HEK293 (cell line): ENCODE data around the gene CEBPA.
A peak's percentile ranks its signal among the peaks of the same experiment; 100 is the strongest.

Source experiments
- CTCF ChIA-PET: fragments of 350-600 bp; formaldehyde crosslinking; extraction: SDS; loops from one replicate; lab custom pipeline; 2021; ENCODE audit warnings: antibody characterized with exemption; lab: Yijun Ruan, JAX
- POLR2A ChIA-PET: fragments of 300-600 bp; formaldehyde crosslinking; extraction: SDS; loops from one replicate; lab custom pipeline; 2020; ENCODE audit warnings: antibody characterized with exemption, inconsistent platforms; lab: Yijun Ruan, JAX
- H3K27ac ChIP-seq: fragments of 200-500 bp; sonication (Bioruptor generic); 2 replicates; pipeline ENCODE4 v1.5.1; 2014; ENCODE audit warnings: low read depth, low read length, control low read depth, inconsistent platforms; ENCODE audit errors: extremely low read depth
- H3K36me3 ChIP-seq, 2 experiments: fragments of 200-500 bp in 1 of 2; sonication (Bioruptor generic) in 1 of 2; 1 replicate in 1 of 2; 2 replicates in 1 of 2; pipeline ENCODE4 v1.5.1; 2014 to 2017; ENCODE audit warnings: inconsistent platforms in 2 of 2, low read length in 2 of 2; ENCODE audit not compliant: control insufficient read depth in 2 of 2, insufficient read depth in 1 of 2
- H3K4me1 ChIP-seq: fragments of 200-500 bp; sonication (Bioruptor generic); 2 replicates; pipeline ENCODE4 v1.5.1; 2014; ENCODE audit warnings: mild to moderate bottlenecking, low read length, inconsistent platforms; ENCODE audit not compliant: control insufficient read depth, insufficient read depth
- H3K4me3 ChIP-seq: 2 replicates; pipeline ENCODE4 v1.5.1; 2011; ENCODE audit warnings: low read depth, mild to moderate bottlenecking, control low read depth, low read length, moderate library complexity
- H3K9me3 ChIP-seq: fragments of 200-500 bp; sonication (Bioruptor generic); 2 replicates; pipeline ENCODE4 v1.5.1; 2014; ENCODE audit warnings: low read depth, low read length, inconsistent platforms; ENCODE audit not compliant: control insufficient read depth, insufficient read depth
- AEBP2 ChIP-seq: fragments of 450-650 bp; formaldehyde crosslinking; IDR thresholded peaks from 2 replicates; pipeline ENCODE4 v1.5.1; 2016; ENCODE audit warnings: missing biosample characterization, missing genetic modification characterization, borderline replicate concordance
- BCL11B ChIP-seq: fragments of 450-650 bp; formaldehyde crosslinking; IDR thresholded peaks from 2 replicates; pipeline ENCODE4 v1.5.1; 2016; ENCODE audit warnings: low read depth, missing biosample characterization, missing genetic modification characterization
- BCL6B ChIP-seq: fragments of 450-650 bp; formaldehyde crosslinking; IDR thresholded peaks from 2 replicates; pipeline ENCODE4 v1.5.1; 2017; ENCODE audit warnings: missing biosample characterization, missing genetic modification characterization
- GLI4 ChIP-seq: fragments of 450-650 bp; formaldehyde crosslinking; IDR thresholded peaks from 2 replicates; pipeline ENCODE4 v1.5.1; 2016; ENCODE audit warnings: missing biosample characterization, missing genetic modification characterization
- GLIS1 ChIP-seq: fragments of 450-650 bp; formaldehyde crosslinking; IDR thresholded peaks from 2 replicates; pipeline ENCODE4 v1.5.1; 2016; ENCODE audit warnings: missing biosample characterization, missing genetic modification characterization
- IKZF3 ChIP-seq: fragments of 450-650 bp; IDR thresholded peaks from 2 replicates; pipeline ENCODE4 v1.5.0; 2018; ENCODE audit warnings: missing biosample characterization, mild to moderate bottlenecking, missing genetic modification characterization, moderate library complexity
- MEIS1 ChIP-seq: sonication (generic); formaldehyde crosslinking; IDR thresholded peaks from 2 replicates; pipeline ENCODE4 v1.8.1; 2022; ENCODE audit warnings: missing genetic modification reagents, mild to moderate bottlenecking, borderline replicate concordance
- OVOL3 ChIP-seq: fragments of 450-650 bp; formaldehyde crosslinking; IDR thresholded peaks from 2 replicates; pipeline ENCODE4 v1.5.1; 2016; ENCODE audit warnings: missing biosample characterization, missing genetic modification characterization
- YY1 ChIP-seq: fragments of 450-650 bp; formaldehyde crosslinking; IDR thresholded peaks from 2 replicates; pipeline ENCODE4 v1.5.1; 2018; ENCODE audit warnings: missing biosample characterization, missing genetic modification characterization
- ZBTB1 ChIP-seq: fragments of 450-650 bp; formaldehyde crosslinking; IDR thresholded peaks from 2 replicates; pipeline ENCODE4 v1.5.1; 2016; ENCODE audit warnings: missing biosample characterization, missing genetic modification characterization
- ZBTB7A ChIP-seq: fragments of 450-650 bp; formaldehyde crosslinking; IDR thresholded peaks from 2 replicates; pipeline ENCODE4 v1.5.1; 2016; ENCODE audit warnings: low read depth, missing biosample characterization, missing genetic modification characterization
- ZBTB8A ChIP-seq: fragments of 450-650 bp; formaldehyde crosslinking; IDR thresholded peaks from 2 replicates; pipeline ENCODE4 v1.5.1; 2016; ENCODE audit warnings: missing biosample characterization, missing genetic modification characterization
- ZFP69B ChIP-seq: fragments of 450-650 bp; formaldehyde crosslinking; IDR thresholded peaks from 2 replicates; pipeline ENCODE4 v1.5.1; 2016; ENCODE audit warnings: missing biosample characterization, missing genetic modification characterization
- ZIC2 ChIP-seq: fragments of 450-650 bp; formaldehyde crosslinking; IDR thresholded peaks from 2 replicates; pipeline ENCODE4 v1.5.1; 2016; ENCODE audit warnings: missing biosample characterization, missing genetic modification characterization
- ZNF10 ChIP-seq: fragments of 450-650 bp; formaldehyde crosslinking; IDR thresholded peaks from 2 replicates; pipeline ENCODE4 v1.5.1; 2017; ENCODE audit warnings: missing biosample characterization, missing genetic modification characterization
- ZNF114 ChIP-seq: fragments of 450-650 bp; formaldehyde crosslinking; IDR thresholded peaks from 2 replicates; pipeline ENCODE4 v1.5.0; 2017; ENCODE audit warnings: missing biosample characterization, missing genetic modification characterization
- ZNF132 ChIP-seq: fragments of 450-650 bp; formaldehyde crosslinking; IDR thresholded peaks from 2 replicates; pipeline ENCODE4 v1.5.1; 2017; ENCODE audit warnings: missing biosample characterization, missing genetic modification characterization, borderline replicate concordance
- ZNF140 ChIP-seq: fragments of 450-650 bp; formaldehyde crosslinking; IDR thresholded peaks from 2 replicates; pipeline ENCODE4 v1.5.1; 2016; ENCODE audit warnings: missing biosample characterization, missing genetic modification characterization
- ZNF239 ChIP-seq: fragments of 450-650 bp; formaldehyde crosslinking; IDR thresholded peaks from 2 replicates; pipeline ENCODE4 v1.5.1; 2016; ENCODE audit warnings: missing biosample characterization, missing genetic modification characterization
- ZNF341 ChIP-seq: fragments of 450-650 bp; formaldehyde crosslinking; IDR thresholded peaks from 2 replicates; pipeline ENCODE4; 2016; ENCODE audit warnings: low read depth, missing biosample characterization, missing genetic modification characterization
- ZNF394 ChIP-seq: fragments of 450-650 bp; formaldehyde crosslinking; IDR thresholded peaks from 2 replicates; pipeline ENCODE4 v1.5.1; 2016; ENCODE audit warnings: missing biosample characterization, missing genetic modification characterization, mild to moderate bottlenecking, moderate library complexity, borderline replicate concordance
- ZNF580 ChIP-seq: fragments of 450-650 bp; formaldehyde crosslinking; IDR thresholded peaks from 2 replicates; pipeline ENCODE4 v1.5.1; 2016; ENCODE audit warnings: missing biosample characterization, missing genetic modification characterization
- ZNF624 ChIP-seq: fragments of 450-650 bp; formaldehyde crosslinking; IDR thresholded peaks from 2 replicates; pipeline ENCODE4 v1.5.1; 2017; ENCODE audit warnings: missing biosample characterization, missing genetic modification characterization
- ZNF658 ChIP-seq: fragments of 450-650 bp; formaldehyde crosslinking; IDR thresholded peaks from 2 replicates; pipeline ENCODE4; 2016; ENCODE audit warnings: missing biosample characterization, missing genetic modification characterization
- ZNF670 ChIP-seq: fragments of 450-650 bp; formaldehyde crosslinking; IDR thresholded peaks from 2 replicates; pipeline ENCODE4 v1.5.1; 2016; ENCODE audit warnings: missing biosample characterization, missing genetic modification characterization, low read depth
- ZNF785 ChIP-seq: fragments of 450-650 bp; formaldehyde crosslinking; IDR thresholded peaks from 2 replicates; pipeline ENCODE4 v1.5.1; 2016; ENCODE audit warnings: missing biosample characterization, missing genetic modification characterization
- ZNF791 ChIP-seq: fragments of 450-650 bp; formaldehyde crosslinking; IDR thresholded peaks from 2 replicates; pipeline ENCODE4 v1.5.1; 2016; ENCODE audit warnings: missing biosample characterization, missing genetic modification characterization
- ZSCAN16 ChIP-seq: fragments of 450-650 bp; formaldehyde crosslinking; IDR thresholded peaks from 2 replicates; pipeline ENCODE4 v1.5.1; 2016; ENCODE audit warnings: missing biosample characterization, missing genetic modification characterization

The CEBPA gene

GRCh38 chr19:33278403-33279269 lies 23.7 kb downstream of the CEBPA start (continued):
- TF ChIP-seq ZIC2 (peak; percentile 53), OVOL3 (tag by site-specific recombination) (no peak), ZNF670 (no peak), ZSCAN16 (tag by site-specific recombination) (no peak), MEIS1 (CRISPR knock-in tag) (no peak), ZNF239 (tag by site-specific recombination) (no peak), ZNF791 (tag by site-specific recombination) (no peak), GLIS1 (tag by site-specific recombination) (peak; percentile 50; the same call in 1 of the 2 replicates), ZNF140 (no peak), ZNF624 (tag by site-specific recombination) (no peak), ZNF658 (tag by site-specific recombination) (no peak), GLI4 (tag by site-specific recombination) (no peak), ZBTB1 (tag by site-specific recombination) (no peak), AEBP2 (tag by site-specific recombination) (no peak), ZBTB7A (tag by site-specific recombination) (no peak), ZNF10 (tag by site-specific recombination) (no peak), ZNF114 (no peak), ZNF785 (tag by site-specific recombination) (no peak), ZFP69B (tag by site-specific recombination) (no peak), BCL6B (tag by site-specific recombination) (no peak), ZNF132 (tag by site-specific recombination) (no peak)

- H3K27ac ChIP-seq, result no peak overlapping the region
- ChIA-PET POLR2A (interaction anchor here (1.0 to 1.1 kb wide), 2 partner anchors 10 to 13 kb away, joined by 4 to 6 read pairs; no protein-coding TSS in a partner anchor), CTCF (interaction anchor here (0.8 to 1.0 kb wide), 2 partner anchors 18 to 94 kb away, joined by 3 read pairs; no protein-coding TSS in a partner anchor)
These were observed 24.3 kb downstream of the CEBPA start for GRCh38 chr19:33278023-33278402.

More at GRCh38 chr19:33278023-33278402, 24.3 kb downstream of the CEBPA start:
- Histone ChIP-seq H3K9me3 (no peaks in the 10 kb centered on the region), H3K4me3 (no peak overlapping the region), H3K4me1 (peaks cover 17% of the 10 kb centered on the region), H3K36me3 (no peaks in the 10 kb centered on the region)
- TF ChIP-seq BCL11B (tag by site-specific recombination), result peak; percentile 36; the same call in 1 of the 2 replicates
- TF ChIP-seq YY1, result no peak
- TF ChIP-seq ZNF580 (tag by site-specific recombination), result 0 out of 2 replicates have a peak, but pooled peaks have one; percentile 43
- TF ChIP-seq ZNF394, result no peak
- peak; percentile 70 for TF ChIP-seq ZBTB8A (tag by site-specific recombination)
- TF ChIP-seq ZIC2, result peak; percentile 78
- TF ChIP-seq IKZF3, result no peak
- TF ChIP-seq ZNF341 (tag by site-specific recombination), result peak; percentile 56
- TF ChIP-seq, all 188 proteins: peak for 5
